Transverse colon (tissue), 3 donors: ENCODE results near the gene HSPG2.

Experiments
- POLR2A ChIP-seq: fragments of 450-650 bp; IDR thresholded peaks from one replicate; pipeline ENCODE4 v1.6.1; 2016; ENCODE audit warnings: antibody characterized with exemption, mild to moderate bottlenecking, moderate library complexity
- TF ChIP-seq, protein P1 (sequence below), 5 experiments: fragments of 200-600 bp in 3 of 5; fragments of 450-650 bp in 2 of 5; sonication (generic) in 3 of 5; IDR thresholded peaks; 1 replicate in 2 of 5; 2 replicates in 3 of 5; pipeline ENCODE4 v1.5.1; 2016 to 2017; ENCODE audit warnings: antibody characterized with exemption in 5 of 5, inconsistent platforms in 3 of 5, mild to moderate bottlenecking in 2 of 5, moderate library complexity in 1 of 5

DNA sequence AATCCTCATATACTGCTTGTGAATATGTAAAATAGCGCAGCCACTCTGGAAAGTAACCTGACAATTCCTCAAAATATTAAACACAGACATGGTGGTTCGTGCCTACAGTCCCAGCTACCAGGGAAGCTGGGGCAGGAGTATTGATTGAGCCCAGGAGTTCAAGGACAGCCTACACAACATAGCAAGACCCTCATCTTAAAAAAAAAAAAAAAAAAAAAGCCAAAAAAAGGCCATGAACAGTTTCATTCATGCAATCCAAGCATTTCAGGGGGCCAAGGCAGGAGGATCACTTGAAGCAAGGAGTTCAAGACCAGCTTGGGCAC lies 158.7 kb downstream of the HSPG2 start:
- no peak for TF ChIP-seq POLR2A
- TF ChIP-seq, protein P1, sequence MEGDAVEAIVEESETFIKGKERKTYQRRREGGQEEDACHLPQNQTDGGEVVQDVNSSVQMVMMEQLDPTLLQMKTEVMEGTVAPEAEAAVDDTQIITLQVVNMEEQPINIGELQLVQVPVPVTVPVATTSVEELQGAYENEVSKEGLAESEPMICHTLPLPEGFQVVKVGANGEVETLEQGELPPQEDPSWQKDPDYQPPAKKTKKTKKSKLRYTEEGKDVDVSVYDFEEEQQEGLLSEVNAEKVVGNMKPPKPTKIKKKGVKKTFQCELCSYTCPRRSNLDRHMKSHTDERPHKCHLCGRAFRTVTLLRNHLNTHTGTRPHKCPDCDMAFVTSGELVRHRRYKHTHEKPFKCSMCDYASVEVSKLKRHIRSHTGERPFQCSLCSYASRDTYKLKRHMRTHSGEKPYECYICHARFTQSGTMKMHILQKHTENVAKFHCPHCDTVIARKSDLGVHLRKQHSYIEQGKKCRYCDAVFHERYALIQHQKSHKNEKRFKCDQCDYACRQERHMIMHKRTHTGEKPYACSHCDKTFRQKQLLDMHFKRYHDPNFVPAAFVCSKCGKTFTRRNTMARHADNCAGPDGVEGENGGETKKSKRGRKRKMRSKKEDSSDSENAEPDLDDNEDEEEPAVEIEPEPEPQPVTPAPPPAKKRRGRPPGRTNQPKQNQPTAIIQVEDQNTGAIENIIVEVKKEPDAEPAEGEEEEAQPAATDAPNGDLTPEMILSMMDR (IDR thresholded peaks at IDR 0.05), result no peak
